ENCODE data around the gene PDLIM4.

Gene PDLIM4

GRCh38 chr5:132309679-132310078, 52.2 kb downstream of the PDLIM4 start:
- no peak for DNase-seq (ENCODE audit: low read depth)

- no peak for DNase-seq (ENCODE audit: low read depth)
These were observed 52.8 kb downstream of the PDLIM4 start for GRCh38 chr5:132310141-132310834.

- DNase-seq (ENCODE audit: low read depth): no peak
These were observed 55.9 kb downstream of the PDLIM4 start for GRCh38 chr5:132313366-132313765.

- no peak for DNase-seq (ENCODE audit: low read depth)
These were observed 56.5 kb downstream of the PDLIM4 start for GRCh38 chr5:132313961-132314432.

GRCh38 chr5:132315529-132316067, 58.1 kb downstream of the PDLIM4 start:
- no peak for DNase-seq (ENCODE audit: low read depth)

GRCh38 chr5:132319975-132320374, 62.5 kb downstream of the PDLIM4 start:
- DNase-seq (ENCODE audit: low read depth): no peak

GRCh38 chr5:132321109-132321721, 63.7 kb downstream of the PDLIM4 start:
- DNase-seq (ENCODE audit: low read depth): no peak

- no peak for DNase-seq (ENCODE audit: low read depth)
These were observed 64.8 kb downstream of the PDLIM4 start for GRCh38 chr5:132322266-132322665.

Measured in activated T-cell treated with anti-CD3 and anti-CD28 coated beads for 48 hours (primary cell).